ENCODE measurements around the gene SI. TPM values are rescaled to one million over a fixed set of nuclear protein-coding genes. Genes with fewer than 3 reads are reported as not detected.

The SI gene
- total RNA-seq: not detected in 2 replicates

GRCh38 chr3:165078293-165078692 lies at the start of gene SI:
SI (minus strand) TSS chr3:165078496; CDS start chr3:165076012, 2,484 bp downstream.

Other genes with a start within 250 kb of the SI start
- gene SLITRK3, start 117.9 kb upstream of the SI start, total RNA-seq: not detected in 2 replicates

All from endothelial cell of coronary artery (primary cell).